K562 (cell line): ENCODE data around the gene PHF19. TPM values are rescaled to one million over a fixed set of nuclear protein-coding genes. Genes with fewer than 3 reads are reported as not detected.
A peak's percentile ranks its signal among the peaks of the same experiment; 100 is the strongest.

ENCODE experiments used
- CEBPB ChIP-seq: fragments of 450-650 bp; IDR thresholded peaks from 2 replicates; pipeline ENCODE4 v1.6.1; 2016; ENCODE audit warnings: missing genetic modification characterization, missing compliant biosample characterization
- JUN ChIP-seq, 2 experiments: sonication (generic) in 1 of 2; formaldehyde crosslinking in 1 of 2; IDR thresholded peaks; 2 replicates each; pipeline versions ENCODE4 v1.6.1 to v1.8.0; 2012 to 2022; ENCODE audit warnings: borderline replicate concordance in 2 of 2, mild to moderate bottlenecking in 2 of 2, improper control_type of control experiment in 1 of 2, low read depth in 1 of 2, low read length in 1 of 2, missing genetic modification reagents in 1 of 2
- MEF2D ChIP-seq: conservative IDR thresholded peaks from 2 replicates; pipeline ENCODE4 v1.6.1; 2016; ENCODE audit warnings: low read depth, missing genetic modification characterization, missing compliant biosample characterization
- MIER1 ChIP-seq: fragments of 450-650 bp; IDR thresholded peaks from 2 replicates; pipeline ENCODE4 v1.6.1; 2016; ENCODE audit warnings: antibody characterized with exemption, mild to moderate bottlenecking, low read depth
- NFIC ChIP-seq: fragments of 450-650 bp; IDR thresholded peaks from 2 replicates; pipeline ENCODE4 v1.6.1; 2017; ENCODE audit warnings: mild to moderate bottlenecking, inconsistent platforms
- PHF8 ChIP-seq: fragments of 200-600 bp; sonication (generic); IDR thresholded peaks from 2 replicates; pipeline ENCODE4 v1.6.1; 2012; ENCODE audit warnings: mixed run types, mild to moderate bottlenecking, inconsistent platforms, low read length, moderate library complexity, borderline replicate concordance
- POLR2AphosphoS2 ChIP-seq: IDR thresholded peaks from 2 replicates; pipeline ENCODE4 v1.6.1; 2012; ENCODE audit warnings: low read length, improper control_type of control experiment
- PTTG1 ChIP-seq: fragments of 450-650 bp; IDR thresholded peaks from 2 replicates; pipeline ENCODE4 v1.6.1; 2016; ENCODE audit warnings: low read depth, mild to moderate bottlenecking, missing genetic modification characterization, missing compliant biosample characterization
- RBM25 ChIP-seq: fragments of 200-400 bp; formaldehyde crosslinking; IDR thresholded peaks from 2 replicates; pipeline ENCODE4 v1.6.1; 2018; ENCODE audit warnings: low read length, low read depth, moderate library complexity; ENCODE audit not compliant: severe bottlenecking
- RHOXF2B ChIP-seq: fragments of 250-450 bp; sonication (Bioruptor Pico); conservative IDR thresholded peaks from 2 replicates; pipeline ENCODE4 v1.5.1; 2021
- RNF2 ChIP-seq: sonication (generic); IDR thresholded peaks from 2 replicates; pipeline ENCODE4 v1.6.1; 2016
- RUNX1 ChIP-seq: sonication (generic); IDR thresholded peaks from 2 replicates; pipeline ENCODE4 v1.6.1; 2016; ENCODE audit warnings: antibody characterized with exemption, low read depth
- SIRT6 ChIP-seq: IDR thresholded peaks from one replicate; pipeline ENCODE4 v1.6.1; 2012; ENCODE audit warnings: low read depth, mild to moderate bottlenecking, control low read depth, inconsistent platforms, low read length, moderate library complexity
- SIX5 ChIP-seq, 2 experiments: IDR thresholded peaks; 2 replicates each; pipeline ENCODE4 v1.6.1; 2011; ENCODE audit warnings: low read length in 2 of 2, borderline replicate concordance in 1 of 2, low read depth in 1 of 2, mild to moderate bottlenecking in 1 of 2, moderate library complexity in 1 of 2; ENCODE audit not compliant: insufficient read depth in 1 of 2
- SMAD1 ChIP-seq: fragments of 150-350 bp; IDR thresholded peaks from 2 replicates; pipeline ENCODE4 v1.6.1; 2014; ENCODE audit warnings: low read length, low read depth; ENCODE audit not compliant: partially characterized antibody
- polyA plus RNA-seq, 8 experiments: library from polyadenylated mRNA; depleted of rRNA in 4 of 8; stranded (reverse) in 5 of 8; unstranded in 3 of 8; fragments of >200 nt; fragmentation: Nextera tagmentation in 2 of 8; fragmentation: Illumina TruSeq in 1 of 8; extraction: Ambion mirVana in 2 of 8; extraction: Trizol in 1 of 8; gene quantifications; 2 replicates each; pipeline versions ENCODE4 v1.2.1 to v1.2.3, GENCODE V29; 2011 to 2014; ENCODE audit warnings: inconsistent platforms in 1 of 8, missing spikeins in 1 of 8
- total RNA-seq, 7 experiments: library from RNA; depleted of rRNA in 6 of 7; stranded (reverse); fragments of >200 nt in 6 of 7; fragmentation: Illumina TruSeq in 2 of 7; extraction: Trizol in 2 of 7; gene quantifications; 2 replicates each; pipeline versions ENCODE4 v1.2.1 to v1.2.3, GENCODE V29; 2011 to 2021; ENCODE audit warnings: low replicate concordance in 1 of 7
- TF ChIP-seq, protein P1 (sequence below): fragments of 450-650 bp; formaldehyde crosslinking; IDR thresholded peaks from 2 replicates; pipeline ENCODE4 v1.4.0; 2022; ENCODE audit warnings: missing genetic modification characterization
- TF ChIP-seq, protein P2 (sequence below): fragments of 250-450 bp; sonication (Bioruptor Pico); IDR thresholded peaks from 2 replicates; pipeline ENCODE4 v1.8.0; 2022; ENCODE audit warnings: inconsistent platforms
- TF ChIP-seq, protein P3 (sequence below), 2 experiments: fragments of 450-650 bp; IDR thresholded peaks; 2 replicates each; pipeline ENCODE4 v1.6.1; 2016
- TF ChIP-seq, protein P4 (sequence below): sonication (generic); formaldehyde crosslinking; IDR thresholded peaks from 2 replicates; pipeline ENCODE4 v1.8.0; 2022; ENCODE audit warnings: mild to moderate bottlenecking, low read depth, missing genetic modification reagents
- TF ChIP-seq, protein P5 (sequence below): fragments of 450-650 bp; IDR thresholded peaks from one replicate; pipeline ENCODE4 v1.6.1; 2018; ENCODE audit warnings: mild to moderate bottlenecking, moderate library complexity; ENCODE audit not compliant: partially characterized antibody

The PHF19 gene
- total and polyA plus RNA-seq, 9 of the 15 experiments (the other 6 are each of a cell fraction or from before 2014, with no cell fraction given) = 95.8 to 403 (median 255) TPM

DNA sequence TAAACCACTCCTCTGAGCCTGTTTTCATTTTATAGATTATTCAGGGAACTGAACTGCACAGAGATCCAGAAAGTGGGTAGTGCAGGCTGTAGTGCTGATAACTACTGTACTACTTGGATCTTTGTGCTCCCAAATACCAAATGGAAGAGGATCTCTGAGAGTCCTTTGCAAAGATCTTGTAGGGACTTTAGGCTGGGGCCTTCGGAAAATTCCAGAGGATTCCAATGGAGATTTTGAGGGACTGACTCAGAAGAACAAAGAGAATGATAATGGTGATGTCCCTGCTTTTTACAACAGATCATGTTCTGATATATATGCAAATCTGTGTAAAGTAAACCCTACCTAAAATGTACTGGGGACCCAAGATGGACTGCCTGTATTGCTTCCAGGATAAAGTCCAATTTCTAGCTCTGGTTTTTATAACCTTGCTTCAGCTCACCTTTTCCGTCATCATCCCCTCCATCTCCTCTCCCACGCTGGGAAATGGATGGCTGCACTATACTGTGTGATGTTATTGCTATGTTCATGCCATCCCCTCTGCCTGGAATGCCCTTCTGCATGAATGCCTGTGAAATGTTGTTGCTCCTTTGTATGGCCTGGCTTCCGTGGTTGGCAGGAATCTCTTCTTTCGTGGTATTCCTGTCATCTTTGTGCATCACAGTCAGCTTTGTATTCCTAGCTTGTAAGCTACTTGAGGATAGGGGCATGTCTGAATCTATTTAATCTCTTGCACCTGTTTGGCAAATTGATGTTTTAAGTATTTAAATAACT lies 24.6 kb downstream of the PHF19 start (continued):
- TF ChIP-seq, protein P1, sequence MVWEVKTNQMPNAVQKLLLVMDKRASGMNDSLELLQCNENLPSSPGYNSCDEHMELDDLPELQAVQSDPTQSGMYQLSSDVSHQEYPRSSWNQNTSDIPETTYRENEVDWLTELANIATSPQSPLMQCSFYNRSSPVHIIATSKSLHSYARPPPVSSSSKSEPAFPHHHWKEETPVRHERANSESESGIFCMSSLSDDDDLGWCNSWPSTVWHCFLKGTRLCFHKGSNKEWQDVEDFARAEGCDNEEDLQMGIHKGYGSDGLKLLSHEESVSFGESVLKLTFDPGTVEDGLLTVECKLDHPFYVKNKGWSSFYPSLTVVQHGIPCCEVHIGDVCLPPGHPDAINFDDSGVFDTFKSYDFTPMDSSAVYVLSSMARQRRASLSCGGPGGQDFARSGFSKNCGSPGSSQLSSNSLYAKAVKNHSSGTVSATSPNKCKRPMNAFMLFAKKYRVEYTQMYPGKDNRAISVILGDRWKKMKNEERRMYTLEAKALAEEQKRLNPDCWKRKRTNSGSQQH = peak; percentile 67; the same call in 1 of the 2 replicates
- TF ChIP-seq SIX5 (IDR thresholded peaks at IDR 0.05; ENCODE audit: borderline replicate concordance in 1 of 2, insufficient read depth in 1 of 2, low read depth in 1 of 2, low read length in 2 of 2) = no peak
- TF ChIP-seq RHOXF2B = no peak
- 0 out of 2 replicates have a peak, but pooled peaks have one; percentile 39 for TF ChIP-seq POLR2AphosphoS2
- TF ChIP-seq, protein P2, sequence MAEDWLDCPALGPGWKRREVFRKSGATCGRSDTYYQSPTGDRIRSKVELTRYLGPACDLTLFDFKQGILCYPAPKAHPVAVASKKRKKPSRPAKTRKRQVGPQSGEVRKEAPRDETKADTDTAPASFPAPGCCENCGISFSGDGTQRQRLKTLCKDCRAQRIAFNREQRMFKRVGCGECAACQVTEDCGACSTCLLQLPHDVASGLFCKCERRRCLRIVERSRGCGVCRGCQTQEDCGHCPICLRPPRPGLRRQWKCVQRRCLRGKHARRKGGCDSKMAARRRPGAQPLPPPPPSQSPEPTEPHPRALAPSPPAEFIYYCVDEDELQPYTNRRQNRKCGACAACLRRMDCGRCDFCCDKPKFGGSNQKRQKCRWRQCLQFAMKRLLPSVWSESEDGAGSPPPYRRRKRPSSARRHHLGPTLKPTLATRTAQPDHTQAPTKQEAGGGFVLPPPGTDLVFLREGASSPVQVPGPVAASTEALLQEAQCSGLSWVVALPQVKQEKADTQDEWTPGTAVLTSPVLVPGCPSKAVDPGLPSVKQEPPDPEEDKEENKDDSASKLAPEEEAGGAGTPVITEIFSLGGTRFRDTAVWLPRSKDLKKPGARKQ (CRISPR knock-in tag) = no peak
- TF ChIP-seq MEF2D (tag) = no peak
- TF ChIP-seq, protein P3, sequence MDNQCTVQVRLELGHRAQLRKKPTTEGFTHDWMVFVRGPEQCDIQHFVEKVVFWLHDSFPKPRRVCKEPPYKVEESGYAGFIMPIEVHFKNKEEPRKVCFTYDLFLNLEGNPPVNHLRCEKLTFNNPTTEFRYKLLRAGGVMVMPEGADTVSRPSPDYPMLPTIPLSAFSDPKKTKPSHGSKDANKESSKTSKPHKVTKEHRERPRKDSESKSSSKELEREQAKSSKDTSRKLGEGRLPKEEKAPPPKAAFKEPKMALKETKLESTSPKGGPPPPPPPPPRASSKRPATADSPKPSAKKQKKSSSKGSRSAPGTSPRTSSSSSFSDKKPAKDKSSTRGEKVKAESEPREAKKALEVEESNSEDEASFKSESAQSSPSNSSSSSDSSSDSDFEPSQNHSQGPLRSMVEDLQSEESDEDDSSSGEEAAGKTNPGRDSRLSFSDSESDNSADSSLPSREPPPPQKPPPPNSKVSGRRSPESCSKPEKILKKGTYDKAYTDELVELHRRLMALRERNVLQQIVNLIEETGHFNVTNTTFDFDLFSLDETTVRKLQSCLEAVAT (IDR thresholded peaks at IDR 0.05) = no peak
- TF ChIP-seq RUNX1 = no peak
- TF ChIP-seq JUN (IDR thresholded peaks at IDR 0.05; ENCODE audit: borderline replicate concordance, low read depth, low read length) = no peak
- TF ChIP-seq JUN (CRISPR knock-in tag; IDR thresholded peaks at IDR 0.05; ENCODE audit: borderline replicate concordance) = no peak
- no peak for TF ChIP-seq MIER1
- no peak for TF ChIP-seq SMAD1
- TF ChIP-seq CEBPB (tag) = no peak
- TF ChIP-seq, protein P4, sequence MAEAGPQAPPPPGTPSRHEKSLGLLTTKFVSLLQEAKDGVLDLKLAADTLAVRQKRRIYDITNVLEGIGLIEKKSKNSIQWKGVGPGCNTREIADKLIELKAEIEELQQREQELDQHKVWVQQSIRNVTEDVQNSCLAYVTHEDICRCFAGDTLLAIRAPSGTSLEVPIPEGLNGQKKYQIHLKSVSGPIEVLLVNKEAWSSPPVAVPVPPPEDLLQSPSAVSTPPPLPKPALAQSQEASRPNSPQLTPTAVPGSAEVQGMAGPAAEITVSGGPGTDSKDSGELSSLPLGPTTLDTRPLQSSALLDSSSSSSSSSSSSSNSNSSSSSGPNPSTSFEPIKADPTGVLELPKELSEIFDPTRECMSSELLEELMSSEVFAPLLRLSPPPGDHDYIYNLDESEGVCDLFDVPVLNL (CRISPR knock-in tag) = 0 out of 2 replicates have a peak, but pooled peaks have one; percentile 26
- no peak for TF ChIP-seq PHF8
- no peak for TF ChIP-seq RBM25
- no peak for TF ChIP-seq NFIC
- TF ChIP-seq, protein P5, sequence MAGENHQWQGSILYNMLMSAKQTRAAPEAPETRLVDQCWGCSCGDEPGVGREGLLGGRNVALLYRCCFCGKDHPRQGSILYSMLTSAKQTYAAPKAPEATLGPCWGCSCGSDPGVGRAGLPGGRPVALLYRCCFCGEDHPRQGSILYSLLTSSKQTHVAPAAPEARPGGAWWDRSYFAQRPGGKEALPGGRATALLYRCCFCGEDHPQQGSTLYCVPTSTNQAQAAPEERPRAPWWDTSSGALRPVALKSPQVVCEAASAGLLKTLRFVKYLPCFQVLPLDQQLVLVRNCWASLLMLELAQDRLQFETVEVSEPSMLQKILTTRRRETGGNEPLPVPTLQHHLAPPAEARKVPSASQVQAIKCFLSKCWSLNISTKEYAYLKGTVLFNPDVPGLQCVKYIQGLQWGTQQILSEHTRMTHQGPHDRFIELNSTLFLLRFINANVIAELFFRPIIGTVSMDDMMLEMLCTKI = no peak
- TF ChIP-seq SIRT6 = no peak
- TF ChIP-seq PTTG1 (tag) = no peak
- TF ChIP-seq RNF2 = no peak
- TF ChIP-seq, all 486 proteins: peak for 4
